ENCODE results near the gene OXSM.

OXSM gene

GRCh38 chr3:25751725-25752124 lies 38.2 kb upstream of the OXSM start:
- DNase-seq (ENCODE audit: low read depth), result no peak
- H3K4me3 ChIP-seq (ENCODE audit: low read length), result no peak overlapping the region
- no peak for TF ChIP-seq CTCF (conservative IDR thresholded peaks at IDR 0.05; ENCODE audit: low read length)

GRCh38 chr3:25768851-25769250 lies 21.0 kb upstream of the OXSM start:
- H3K4me3 ChIP-seq (ENCODE audit: low read length), result no peak overlapping the region
- no peak for TF ChIP-seq CTCF (conservative IDR thresholded peaks at IDR 0.05; ENCODE audit: low read length)
- DNase-seq (ENCODE audit: low read depth), result no peak

- no peak for DNase-seq (ENCODE audit: low read depth)
- H3K4me3 ChIP-seq (ENCODE audit: low read length), result no peak overlapping the region
- TF ChIP-seq CTCF (conservative IDR thresholded peaks at IDR 0.05; ENCODE audit: low read length), result no peak
Measured at GRCh38 chr3:25775936-25776335, 14.0 kb upstream of the OXSM start.

GRCh38 chr3:25780618-25781017 lies 9.3 kb upstream of the OXSM start:
- no peak for DNase-seq (ENCODE audit: low read depth)
- TF ChIP-seq CTCF (conservative IDR thresholded peaks at IDR 0.05; ENCODE audit: low read length), result no peak
- H3K4me3 ChIP-seq (ENCODE audit: low read length), result no peak overlapping the region

- H3K4me3 ChIP-seq (ENCODE audit: low read length), result no peak overlapping the region
- TF ChIP-seq CTCF (conservative IDR thresholded peaks at IDR 0.05; ENCODE audit: low read length), result no peak
- DNase-seq (ENCODE audit: low read depth), result no peak
Measured at GRCh38 chr3:25781145-25781757, 8.6 kb upstream of the OXSM start.

- DNase-seq (ENCODE audit: low read depth), result no peak
- TF ChIP-seq CTCF (conservative IDR thresholded peaks at IDR 0.05; ENCODE audit: low read length), result no peak
- H3K4me3 ChIP-seq (ENCODE audit: low read length), result peak overlapping the region; percentile 84
Measured at GRCh38 chr3:25781758-25782594, 7.9 kb upstream of the OXSM start.

GRCh38 chr3:25782636-25782937 lies 7.3 kb upstream of the OXSM start:
- no peak for TF ChIP-seq CTCF (conservative IDR thresholded peaks at IDR 0.05; ENCODE audit: low read length)
- peak overlapping the region; percentile 84 for H3K4me3 ChIP-seq (ENCODE audit: low read length)
- no peak for DNase-seq (ENCODE audit: low read depth)

Data from AG10803 (cell line).